Endodermal cell (in vitro differentiated cells): Measurements from ENCODE around the gene MMP8. TPM values are rescaled to one million over a fixed set of nuclear protein-coding genes. Genes with fewer than 3 reads are reported as not detected.

Experiments used
- DNase-seq: peaks from one replicate; pipeline ENCODE4 v3.0.0-alpha.2; 2017
- H3K27ac ChIP-seq: 2 replicates; pipeline ENCODE4 v1.5.1; 2013; ENCODE audit warnings: mild to moderate bottlenecking, low read depth, low read length, moderate library complexity
- H3K27me3 ChIP-seq: 2 replicates; pipeline ENCODE4 v1.6.1; 2013; ENCODE audit warnings: mild to moderate bottlenecking, low read length, moderate library complexity; ENCODE audit not compliant: insufficient read depth, control insufficient read depth, poor library complexity, severe bottlenecking
- H3K36me3 ChIP-seq: 2 replicates; pipeline ENCODE4 v1.7.0; 2013; ENCODE audit warnings: mild to moderate bottlenecking, low read length, moderate library complexity; ENCODE audit not compliant: control insufficient read depth, insufficient read depth
- H3K4me1 ChIP-seq: one replicate; pipeline ENCODE4 v1.7.0; 2013; ENCODE audit warnings: low read length; ENCODE audit not compliant: control insufficient read depth, insufficient read depth
- H3K4me3 ChIP-seq: 2 replicates; pipeline ENCODE4 v1.5.1; 2013; ENCODE audit warnings: mild to moderate bottlenecking, low read length, moderate library complexity
- H3K9ac ChIP-seq: 2 replicates; pipeline ENCODE4 v1.6.1; 2013; ENCODE audit warnings: mild to moderate bottlenecking, low read length, moderate library complexity; ENCODE audit not compliant: poor library complexity, severe bottlenecking; ENCODE audit errors: extremely low read depth
- H3K9me3 ChIP-seq: 2 replicates; pipeline ENCODE4 v1.6.1; 2013; ENCODE audit warnings: mild to moderate bottlenecking, low read length, moderate library complexity; ENCODE audit not compliant: control insufficient read depth
- H3K27ac Mint-ChIP-seq: 2 replicates; pipeline ENCODE4 v1.8.0; 2020; ENCODE audit warnings: mixed read lengths
- H3K27me3 Mint-ChIP-seq: 2 replicates; pipeline ENCODE4 v1.8.0; 2021; ENCODE audit warnings: mild to moderate bottlenecking, mixed read lengths; ENCODE audit not compliant: insufficient read depth
- H3K36me3 Mint-ChIP-seq: 2 replicates; pipeline ENCODE4 v1.8.0; 2020; ENCODE audit warnings: low read depth, mixed read lengths
- H3K4me1 Mint-ChIP-seq: 2 replicates; pipeline ENCODE4 v1.8.0; 2020; ENCODE audit warnings: mixed read lengths
- H3K4me3 Mint-ChIP-seq: 2 replicates; pipeline ENCODE4 v1.8.0; 2020; ENCODE audit warnings: mild to moderate bottlenecking, moderate library complexity, mixed read lengths
- H3K9me3 Mint-ChIP-seq: 2 replicates; pipeline ENCODE4 v1.8.0; 2020; ENCODE audit warnings: mild to moderate bottlenecking, mixed read lengths
- CTCF ChIP-seq: fragments of 200-600 bp; sonication (generic); conservative IDR thresholded peaks from 2 replicates; pipeline ENCODE4 v1.5.0; 2021; ENCODE audit warnings: antibody characterized with exemption, mild to moderate bottlenecking
- WGBS, 2 experiments: methylation state at CpG; one replicate each; pipeline versions ENCODE4 v1.1.5 to v1.1.7; 2013; ENCODE audit warnings: missing lambda C conversion rate in 2 of 2, mixed read lengths in 1 of 2; ENCODE audit not compliant: insufficient coverage in 1 of 2, insufficient read length in 1 of 2; 5-methylcytosine and 5-hydroxymethylcytosine counted together
- total RNA-seq, 2 donors: library from RNA; stranded (reverse); fragmentation: NEBNext Ultra II Directional in 1 of 2; extraction: Animal tissue kit (Norgen Biotek cat#: 25700) in 1 of 2; gene quantifications; 2 replicates in 1 of 2; 3 replicates in 1 of 2; pipeline ENCODE4 v1.2.1, GENCODE V29; 2021

Gene MMP8
- total RNA-seq, 2 donors from 2014 or later: not detected

DNA sequence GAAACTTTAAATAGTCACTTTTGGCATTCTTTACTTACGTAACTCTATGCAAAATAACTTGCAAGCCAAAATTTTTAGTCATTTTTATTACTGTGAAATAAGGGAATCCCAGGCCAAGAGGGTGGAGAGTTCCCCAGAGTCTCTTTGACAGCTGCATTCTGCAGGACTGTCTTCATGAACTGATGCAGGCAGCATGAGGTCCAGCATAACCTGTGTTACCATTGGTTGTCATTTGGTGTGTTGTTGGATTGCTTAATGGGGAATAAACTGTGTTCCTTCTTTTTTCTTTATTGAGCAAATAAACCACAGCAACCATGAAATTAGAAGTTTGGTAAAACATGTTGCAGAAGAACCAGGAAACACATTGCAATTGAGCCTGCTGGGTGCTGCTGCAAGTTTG is 43.8 kb downstream of the MMP8 start:
- H3K27me3 ChIP-seq: no peaks in the 10 kb centered on the region
- no peaks in the 10 kb centered on the region for H3K27me3 Mint-ChIP-seq
- H3K36me3 ChIP-seq: no peaks in the 10 kb centered on the region
- no peak for DNase-seq
- H3K4me1 Mint-ChIP-seq: no peaks in the 10 kb centered on the region
- H3K9ac ChIP-seq: no peak overlapping the region
- H3K27ac ChIP-seq: no peak overlapping the region
- no peak overlapping the region for H3K4me3 Mint-ChIP-seq
- H3K9me3 ChIP-seq: peaks cover 11% of the 10 kb centered on the region
- TF ChIP-seq CTCF: no peak
- H3K9me3 Mint-ChIP-seq: no peaks in the 10 kb centered on the region
- H3K4me1 ChIP-seq: no peaks in the 10 kb centered on the region
- H3K27ac Mint-ChIP-seq: no peak overlapping the region
- WGBS, 2 experiments: 60 to 80% methylated on average over 1 of the region's 1 CpG
- H3K36me3 Mint-ChIP-seq: no peaks in the 10 kb centered on the region
- H3K4me3 ChIP-seq: no peak overlapping the region

DNA sequence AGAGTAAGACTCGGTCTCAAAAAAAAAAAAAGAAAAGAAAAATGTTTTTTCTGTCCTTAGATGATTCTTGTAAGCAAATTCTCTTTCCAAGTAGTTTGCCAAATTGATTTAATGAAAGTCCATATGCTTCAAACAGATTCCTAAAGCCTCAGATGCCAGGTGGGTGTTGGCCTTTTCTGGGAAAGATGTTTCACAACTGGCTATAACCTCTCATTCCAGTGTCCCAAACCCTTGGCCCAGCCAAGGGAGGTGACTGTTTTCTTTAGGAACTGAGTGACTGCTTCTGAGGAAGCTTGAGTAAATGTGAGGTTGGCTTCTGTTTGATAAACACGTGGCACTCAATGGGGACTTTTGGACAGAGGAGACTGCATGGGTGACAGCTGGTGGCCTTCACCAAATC is 46.7 kb downstream of the MMP8 start:
- Histone ChIP-seq H3K27ac (no peak overlapping the region), H3K4me1 (no peaks in the 10 kb centered on the region), H3K9me3 (no peaks in the 10 kb centered on the region), H3K4me3 (no peak overlapping the region), H3K27me3 (no peaks in the 10 kb centered on the region), H3K36me3 (no peaks in the 10 kb centered on the region), H3K9ac (no peak overlapping the region)
- DNase-seq: no peak
- no peak overlapping the region for H3K27ac Mint-ChIP-seq
- no peaks in the 10 kb centered on the region for H3K9me3 Mint-ChIP-seq
- H3K36me3 Mint-ChIP-seq: no peaks in the 10 kb centered on the region
- no peaks in the 10 kb centered on the region for H3K27me3 Mint-ChIP-seq
- no peak for TF ChIP-seq CTCF
- 94 to 100% methylated on average over 1 to 2 of the region's 2 CpGs for WGBS, 2 experiments
- H3K4me3 Mint-ChIP-seq: no peak overlapping the region
- H3K4me1 Mint-ChIP-seq: no peaks in the 10 kb centered on the region

DNA sequence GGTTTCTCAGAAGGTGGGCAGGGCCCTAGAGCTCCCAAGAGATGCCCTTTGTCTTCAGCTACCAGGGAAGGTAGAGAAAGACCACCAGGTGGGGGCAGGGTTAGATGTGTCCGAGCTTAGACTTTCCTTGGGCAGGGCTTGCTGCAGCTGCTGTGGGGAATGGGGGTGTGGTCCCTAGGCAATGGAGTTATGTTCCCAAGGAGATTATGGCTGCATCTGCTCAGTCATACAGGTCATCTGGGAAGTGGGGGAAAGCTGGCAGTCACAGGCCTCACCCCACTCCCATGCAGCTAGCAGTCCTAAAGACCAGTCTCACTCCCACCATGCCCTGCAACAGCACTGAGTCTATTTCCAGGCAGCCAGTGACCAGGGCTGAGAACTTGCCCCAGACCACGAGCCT is 48.7 kb downstream of the MMP8 start:
- no peaks in the 10 kb centered on the region for H3K4me1 ChIP-seq
- Mint-ChIP-seq H3K27ac (no peak overlapping the region), H3K4me1 (no peaks in the 10 kb centered on the region), H3K4me3 (no peak overlapping the region), H3K36me3 (no peaks in the 10 kb centered on the region), H3K27me3 (no peaks in the 10 kb centered on the region), H3K9me3 (no peaks in the 10 kb centered on the region)
- H3K27me3 ChIP-seq: no peaks in the 10 kb centered on the region
- DNase-seq: no peak
- H3K9me3 ChIP-seq: peaks cover 3% of the 10 kb centered on the region
- TF ChIP-seq CTCF: no peak
- H3K27ac ChIP-seq: no peak overlapping the region
- no peak overlapping the region for H3K4me3 ChIP-seq
- H3K36me3 ChIP-seq: no peaks in the 10 kb centered on the region
- WGBS, 2 experiments: 80 to 93% methylated on average over 1 to 2 of the region's 2 CpGs
- no peak overlapping the region for H3K9ac ChIP-seq
